HFFc6 (cell line): ENCODE measurements around the gene CTNNBL1. TPM values are rescaled to one million over a fixed set of nuclear protein-coding genes. Genes with fewer than 3 reads are reported as not detected.
"Not testable (repeated sequence)": the region's sequence is repeated elsewhere in the genome, so short reads cannot be mapped to it uniquely, and the experiment has no call there.

Experiments used
- DNase-seq: peaks from one replicate; pipeline ENCODE4 v3.0.0-alpha.2; 2018
- H3K27ac Mint-ChIP-seq: 2 replicates; pipeline ENCODE4 v1.8.0; 2020; ENCODE audit warnings: mild to moderate bottlenecking, mixed read lengths
- H3K27me3 Mint-ChIP-seq: 2 replicates; pipeline ENCODE4 v1.8.0; 2021; ENCODE audit warnings: mild to moderate bottlenecking, moderate library complexity, mixed read lengths; ENCODE audit not compliant: insufficient read depth
- H3K36me3 Mint-ChIP-seq: 2 replicates; pipeline ENCODE4 v1.8.0; 2021; ENCODE audit warnings: low read depth, mixed read lengths
- H3K4me1 Mint-ChIP-seq: 2 replicates; pipeline ENCODE4 v1.8.0; 2020; ENCODE audit warnings: low read depth, mixed read lengths
- H3K4me3 Mint-ChIP-seq: 2 replicates; pipeline ENCODE4 v1.8.0; 2020; ENCODE audit warnings: mild to moderate bottlenecking, moderate library complexity, mixed read lengths
- H3K9me3 Mint-ChIP-seq: 2 replicates; pipeline ENCODE4 v1.8.0; 2020; ENCODE audit warnings: mild to moderate bottlenecking, mixed read lengths
- total RNA-seq, 6 experiments: library from RNA; stranded (reverse); fragmentation: NEBNext Ultra II Directional; extraction: Animal tissue kit (Norgen Biotek cat#: 25700); gene quantifications; 2 replicates in 1 of 6; 3 replicates in 5 of 6; pipeline ENCODE4 v1.2.3, GENCODE V29; 2021
- TF ChIP-seq, protein P1 (sequence below): fragments of 200-600 bp; sonication (generic); IDR thresholded peaks from 2 replicates; pipeline ENCODE4 v1.5.0; 2021; ENCODE audit warnings: antibody characterized with exemption, mild to moderate bottlenecking

CTNNBL1 gene
- total RNA-seq, 6 experiments from 2014 or later = 49.7 to 62.4 (median 59.5) TPM

DNA sequence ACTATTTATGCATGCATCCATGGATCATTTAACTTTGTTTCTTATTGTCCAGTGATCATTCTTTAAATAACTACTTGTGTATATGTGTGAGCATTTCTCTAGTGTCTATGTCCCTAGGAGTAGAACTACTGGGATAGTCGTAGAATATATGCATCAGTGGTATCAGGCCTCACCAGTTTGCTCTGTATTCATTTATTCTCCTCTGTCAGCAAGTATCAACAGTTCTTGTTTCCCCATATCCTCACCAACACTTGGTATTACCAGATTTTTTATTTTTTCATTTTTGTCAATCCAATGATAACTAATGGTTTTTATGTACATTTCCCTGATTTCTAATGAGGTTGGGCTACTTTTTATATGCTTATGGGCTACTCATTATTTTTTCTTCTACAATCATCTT, 27.9 kb downstream of the CTNNBL1 start:
- no peaks in the 10 kb centered on the region for H3K9me3 Mint-ChIP-seq
- TF ChIP-seq, protein P1, sequence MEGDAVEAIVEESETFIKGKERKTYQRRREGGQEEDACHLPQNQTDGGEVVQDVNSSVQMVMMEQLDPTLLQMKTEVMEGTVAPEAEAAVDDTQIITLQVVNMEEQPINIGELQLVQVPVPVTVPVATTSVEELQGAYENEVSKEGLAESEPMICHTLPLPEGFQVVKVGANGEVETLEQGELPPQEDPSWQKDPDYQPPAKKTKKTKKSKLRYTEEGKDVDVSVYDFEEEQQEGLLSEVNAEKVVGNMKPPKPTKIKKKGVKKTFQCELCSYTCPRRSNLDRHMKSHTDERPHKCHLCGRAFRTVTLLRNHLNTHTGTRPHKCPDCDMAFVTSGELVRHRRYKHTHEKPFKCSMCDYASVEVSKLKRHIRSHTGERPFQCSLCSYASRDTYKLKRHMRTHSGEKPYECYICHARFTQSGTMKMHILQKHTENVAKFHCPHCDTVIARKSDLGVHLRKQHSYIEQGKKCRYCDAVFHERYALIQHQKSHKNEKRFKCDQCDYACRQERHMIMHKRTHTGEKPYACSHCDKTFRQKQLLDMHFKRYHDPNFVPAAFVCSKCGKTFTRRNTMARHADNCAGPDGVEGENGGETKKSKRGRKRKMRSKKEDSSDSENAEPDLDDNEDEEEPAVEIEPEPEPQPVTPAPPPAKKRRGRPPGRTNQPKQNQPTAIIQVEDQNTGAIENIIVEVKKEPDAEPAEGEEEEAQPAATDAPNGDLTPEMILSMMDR = no peak
- H3K36me3 Mint-ChIP-seq = peaks cover 7% of the 10 kb centered on the region; the same call in 1 of the 2 replicates
- no peak overlapping the region for H3K27ac Mint-ChIP-seq
- H3K27me3 Mint-ChIP-seq = no peaks in the 10 kb centered on the region; the same call in 1 of the 2 replicates
- DNase-seq = no peak
- H3K4me3 Mint-ChIP-seq = no peak overlapping the region
- 0 out of 2 replicates have a peak, but pooled peaks cover 5% of the 10 kb centered on the region for H3K4me1 Mint-ChIP-seq

DNA sequence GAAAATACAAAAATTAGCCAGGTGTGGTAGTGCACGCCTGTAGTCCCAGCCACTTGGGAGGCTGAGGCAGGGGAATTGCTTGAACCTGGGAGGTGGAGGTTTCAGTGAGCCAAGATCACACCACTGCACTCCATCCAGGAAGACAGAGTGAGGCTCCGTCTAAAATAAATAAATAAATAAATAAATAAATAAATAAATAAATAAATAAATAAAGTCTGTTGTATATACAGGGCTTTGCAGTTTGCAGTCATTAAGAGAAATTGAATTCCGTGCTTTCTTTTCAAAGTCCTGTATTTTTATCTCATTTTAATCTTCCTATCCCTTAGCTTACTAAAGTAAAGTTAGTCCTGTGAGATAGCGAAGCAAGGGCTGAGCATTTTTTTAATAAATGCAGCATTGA, 28.5 kb downstream of the CTNNBL1 start:
- not testable (repeated sequence) for H3K9me3 Mint-ChIP-seq

DNA sequence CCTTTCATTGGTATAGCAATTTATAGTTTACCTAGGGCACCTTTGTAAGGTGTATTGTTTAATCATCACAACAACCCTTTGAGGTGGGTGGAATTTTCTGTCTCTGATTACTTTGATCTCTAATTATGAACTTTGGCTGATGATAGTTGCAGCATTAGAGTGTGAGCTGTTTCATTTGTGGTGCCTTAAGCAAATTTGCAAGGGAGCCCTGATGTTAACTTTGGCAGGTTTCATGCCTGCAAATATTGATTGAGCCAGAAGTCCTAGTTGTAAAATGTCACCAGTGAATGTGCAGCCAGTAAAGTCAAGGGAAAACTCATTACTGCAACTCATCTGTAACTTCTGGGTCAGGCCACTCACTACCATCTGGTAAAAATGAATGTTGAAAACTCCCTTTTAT, 29.8 kb downstream of the CTNNBL1 start:
- Mint-ChIP-seq H3K36me3 (peaks cover 7% of the 10 kb centered on the region; the same call in 1 of the 2 replicates), H3K4me1 (peaks cover 13% of the 10 kb centered on the region), H3K27ac (no peak overlapping the region), H3K4me3 (no peak overlapping the region), H3K27me3 (no peaks in the 10 kb centered on the region; the same call in 1 of the 2 replicates), H3K9me3 (no peaks in the 10 kb centered on the region)
- DNase-seq = no peak
- TF ChIP-seq, protein P1 = no peak

More for the DNA sequence above, 28.5 kb downstream of the CTNNBL1 start:
- H3K27ac Mint-ChIP-seq, H3K4me3 Mint-ChIP-seq, H3K36me3 Mint-ChIP-seq, H3K27me3 Mint-ChIP-seq, H3K4me1 Mint-ChIP-seq, DNase-seq: not testable (repeated sequence)

DNA sequence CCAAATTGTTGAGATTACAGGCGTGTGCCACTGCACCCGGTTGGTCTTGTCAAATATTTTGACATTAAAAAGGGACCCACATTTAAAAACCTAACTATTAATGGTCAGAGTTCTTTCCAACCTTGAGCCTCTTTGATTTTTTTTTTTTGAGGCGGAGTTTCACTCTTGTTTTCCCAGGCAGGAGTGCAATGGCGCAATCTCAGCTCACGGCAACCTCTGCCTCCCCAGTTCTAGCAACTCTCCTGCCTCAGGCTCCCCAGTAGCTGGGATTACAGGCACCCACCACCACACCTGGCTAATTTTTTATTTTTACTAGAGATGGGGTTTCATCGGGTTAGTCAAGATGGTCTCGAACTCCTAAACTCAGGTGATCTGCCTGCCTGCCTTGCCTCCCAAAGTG, 31.3 kb downstream of the CTNNBL1 start:
- no peak overlapping the region for H3K4me3 Mint-ChIP-seq
- peaks cover 7% of the 10 kb centered on the region; the same call in 1 of the 2 replicates for H3K36me3 Mint-ChIP-seq
- H3K9me3 Mint-ChIP-seq = no peaks in the 10 kb centered on the region
- H3K27me3 Mint-ChIP-seq = no peaks in the 10 kb centered on the region
- no peak overlapping the region for H3K27ac Mint-ChIP-seq
- H3K4me1 Mint-ChIP-seq = peaks cover 25% of the 10 kb centered on the region
- no peak for DNase-seq
- TF ChIP-seq, protein P1 = no peak

- Mint-ChIP-seq H3K36me3 (peaks cover 7% of the 10 kb centered on the region; the same call in 1 of the 2 replicates), H3K4me3 (no peak overlapping the region), H3K27ac (no peak overlapping the region), H3K4me1 (peaks cover 30% of the 10 kb centered on the region), H3K27me3 (no peaks in the 10 kb centered on the region), H3K9me3 (no peaks in the 10 kb centered on the region)
- TF ChIP-seq, protein P1 = no peak
- DNase-seq = no peak
Measured at GRCh38 chr20:37725855-37726254, 32.0 kb downstream of the CTNNBL1 start.

DNA sequence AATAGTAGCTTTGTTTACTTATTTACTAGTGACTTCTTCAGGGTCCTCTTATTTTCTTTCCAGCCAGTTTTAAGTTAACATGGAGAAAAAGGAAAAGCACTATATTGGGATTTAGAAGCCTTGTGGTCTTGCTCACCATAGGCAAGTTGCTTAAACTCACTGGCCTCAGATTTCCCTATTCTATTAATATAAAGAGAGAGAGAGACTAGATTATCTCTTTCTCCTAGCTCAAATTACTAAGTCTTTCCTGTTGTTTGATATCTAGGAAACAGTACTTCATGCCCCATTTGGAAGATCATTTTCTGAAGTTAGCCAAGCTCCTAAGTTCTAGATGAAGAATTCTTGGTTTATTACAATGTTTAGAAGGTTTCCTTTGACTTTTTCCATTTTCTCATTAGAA, 32.5 kb downstream of the CTNNBL1 start:
- TF ChIP-seq, protein P1 = no peak
- Mint-ChIP-seq H3K4me1 (peaks cover 27% of the 10 kb centered on the region), H3K27ac (no peak overlapping the region), H3K4me3 (no peak overlapping the region), H3K9me3 (no peaks in the 10 kb centered on the region), H3K27me3 (no peaks in the 10 kb centered on the region), H3K36me3 (peaks cover 7% of the 10 kb centered on the region)
- DNase-seq = no peak
